GF-D8 (cell line): Measurements from ENCODE around the gene CBLB.

Experiments used
- DNase-seq: peaks from one replicate; lab custom pipeline; 2025; lab: John Stamatoyannopoulos, UW

The CBLB gene

GRCh38 chr3:105616374-105617121, 252.3 kb downstream of the CBLB start:
- DNase-seq, result no peak

- DNase-seq, result no peak
Observed at GRCh38 chr3:105615814-105616213, 253.0 kb downstream of the CBLB start.

GRCh38 chr3:105614288-105615030, 254.4 kb downstream of the CBLB start:
- DNase-seq, result no peak

- DNase-seq, result no peak
Observed at GRCh38 chr3:105613120-105613519, 255.7 kb downstream of the CBLB start.

- DNase-seq, result no peak
Observed at GRCh38 chr3:105611304-105612192, 257.3 kb downstream of the CBLB start.

GRCh38 chr3:105610473-105610872, 258.3 kb downstream of the CBLB start:
- no peak for DNase-seq

GRCh38 chr3:105608623-105609022, 260.2 kb downstream of the CBLB start:
- DNase-seq, result no peak

GRCh38 chr3:105606016-105606415, 262.8 kb downstream of the CBLB start:
- no peak for DNase-seq
